ENCODE measurements around the gene OR6P1. TPM values are rescaled to one million over a fixed set of nuclear protein-coding genes. Genes with fewer than 3 reads are reported as not detected.

Gene OR6P1
- total RNA-seq, 2 donors from 2014 or later = not detected

DNA sequence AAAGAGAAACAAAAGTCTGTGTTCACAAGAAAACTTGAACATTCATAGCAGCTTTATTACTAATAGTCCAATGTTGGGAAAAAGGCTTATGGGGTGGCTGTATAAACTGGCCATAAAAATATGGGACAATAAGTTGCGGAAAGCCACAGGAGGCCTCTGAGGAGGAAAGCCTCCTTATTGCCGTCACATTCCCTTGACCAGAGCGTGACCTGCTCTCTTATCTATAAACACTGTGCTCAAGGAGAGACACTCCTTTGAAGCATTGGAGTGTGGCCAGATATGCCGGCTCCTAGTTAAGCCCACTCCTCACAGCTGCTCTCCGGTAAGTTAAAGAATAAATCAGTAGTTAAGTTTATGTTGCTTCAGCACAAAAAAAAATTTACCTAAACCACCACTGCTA is 35.9 kb downstream of the OR6P1 start:
- H3K27me3 ChIP-seq (ENCODE audit: control insufficient read depth, insufficient read depth, low read length, poor library complexity, severe bottlenecking) = no peaks in the 10 kb centered on the region
- Mint-ChIP-seq H3K36me3 (ENCODE audit: low read depth) (no peaks in the 10 kb centered on the region), H3K4me3 (no peak overlapping the region), H3K4me1 (peaks cover 4% of the 10 kb centered on the region), H3K9me3 (no peaks in the 10 kb centered on the region), H3K27ac (no peak overlapping the region), H3K27me3 (ENCODE audit: insufficient read depth) (peaks cover 8% of the 10 kb centered on the region)
- H3K36me3 ChIP-seq (ENCODE audit: control insufficient read depth, insufficient read depth, low read length) = no peaks in the 10 kb centered on the region
- no peak for DNase-seq
- H3K4me3 ChIP-seq (ENCODE audit: low read length) = no peak overlapping the region
- H3K9me3 ChIP-seq (ENCODE audit: control insufficient read depth, low read length) = no peaks in the 10 kb centered on the region
- TF ChIP-seq, protein P1, sequence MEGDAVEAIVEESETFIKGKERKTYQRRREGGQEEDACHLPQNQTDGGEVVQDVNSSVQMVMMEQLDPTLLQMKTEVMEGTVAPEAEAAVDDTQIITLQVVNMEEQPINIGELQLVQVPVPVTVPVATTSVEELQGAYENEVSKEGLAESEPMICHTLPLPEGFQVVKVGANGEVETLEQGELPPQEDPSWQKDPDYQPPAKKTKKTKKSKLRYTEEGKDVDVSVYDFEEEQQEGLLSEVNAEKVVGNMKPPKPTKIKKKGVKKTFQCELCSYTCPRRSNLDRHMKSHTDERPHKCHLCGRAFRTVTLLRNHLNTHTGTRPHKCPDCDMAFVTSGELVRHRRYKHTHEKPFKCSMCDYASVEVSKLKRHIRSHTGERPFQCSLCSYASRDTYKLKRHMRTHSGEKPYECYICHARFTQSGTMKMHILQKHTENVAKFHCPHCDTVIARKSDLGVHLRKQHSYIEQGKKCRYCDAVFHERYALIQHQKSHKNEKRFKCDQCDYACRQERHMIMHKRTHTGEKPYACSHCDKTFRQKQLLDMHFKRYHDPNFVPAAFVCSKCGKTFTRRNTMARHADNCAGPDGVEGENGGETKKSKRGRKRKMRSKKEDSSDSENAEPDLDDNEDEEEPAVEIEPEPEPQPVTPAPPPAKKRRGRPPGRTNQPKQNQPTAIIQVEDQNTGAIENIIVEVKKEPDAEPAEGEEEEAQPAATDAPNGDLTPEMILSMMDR (conservative IDR thresholded peaks at IDR 0.05) = no peak
- no peak overlapping the region for H3K27ac ChIP-seq (ENCODE audit: low read depth, low read length)
- H3K4me1 ChIP-seq (ENCODE audit: control insufficient read depth, insufficient read depth, low read length) = no peaks in the 10 kb centered on the region
- WGBS, 2 experiments (ENCODE audit: insufficient coverage in 1 of 2, insufficient read length in 1 of 2) = 64 to 100% methylated on average over 1 to 4 of the region's 5 CpGs
- H3K9ac ChIP-seq (ENCODE audit: extremely low read depth, low read length, poor library complexity, severe bottlenecking) = no peak overlapping the region

DNA sequence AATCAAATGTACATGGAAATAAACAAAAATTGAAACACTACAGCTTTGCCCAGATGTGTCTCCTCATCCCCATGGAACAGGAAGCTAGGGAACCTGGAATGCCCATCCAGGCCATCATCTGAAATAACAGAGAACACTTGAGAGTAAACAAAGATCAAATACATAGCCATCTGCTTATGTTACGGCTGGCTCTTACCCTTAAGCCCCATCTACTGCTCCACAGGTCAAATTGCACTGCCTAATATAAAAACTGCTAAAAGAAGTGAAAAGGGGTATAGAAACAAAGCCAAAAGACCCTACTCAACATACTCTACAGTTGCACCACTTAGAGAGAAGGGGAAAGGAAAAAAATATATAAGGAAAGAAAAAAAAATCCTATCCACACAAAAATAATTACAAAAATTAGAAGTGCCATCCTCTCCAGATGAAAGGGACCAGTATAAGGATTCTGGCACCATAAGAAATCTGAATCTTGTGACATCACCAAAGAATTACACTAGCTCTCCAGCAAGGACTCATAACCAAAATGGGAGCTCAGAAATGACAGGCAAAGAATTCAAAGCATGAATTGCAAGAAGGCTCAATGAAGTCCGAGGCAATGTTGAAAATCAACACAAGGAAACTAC is 43.1 kb downstream of the OR6P1 start:
- H3K9me3 Mint-ChIP-seq = peaks cover 17% of the 10 kb centered on the region
- DNase-seq = no peak
- no peaks in the 10 kb centered on the region for H3K4me1 ChIP-seq (ENCODE audit: control insufficient read depth, insufficient read depth, low read length)
- H3K4me3 ChIP-seq (ENCODE audit: low read length) = no peak overlapping the region
- H3K36me3 Mint-ChIP-seq (ENCODE audit: low read depth) = no peaks in the 10 kb centered on the region
- no peaks in the 10 kb centered on the region for H3K36me3 ChIP-seq (ENCODE audit: control insufficient read depth, insufficient read depth, low read length)
- H3K9ac ChIP-seq (ENCODE audit: extremely low read depth, low read length, poor library complexity, severe bottlenecking) = no peak overlapping the region
- H3K4me1 Mint-ChIP-seq = peaks cover 3% of the 10 kb centered on the region
- TF ChIP-seq, protein P1 (conservative IDR thresholded peaks at IDR 0.05) = no peak
- peaks cover 33% of the 10 kb centered on the region for H3K27me3 ChIP-seq (ENCODE audit: control insufficient read depth, insufficient read depth, low read length, poor library complexity, severe bottlenecking)
- H3K27ac ChIP-seq (ENCODE audit: low read depth, low read length) = no peak overlapping the region
- peaks cover 48% of the 10 kb centered on the region for H3K27me3 Mint-ChIP-seq (ENCODE audit: insufficient read depth)
- H3K4me3 Mint-ChIP-seq = no peak overlapping the region
- 0% methylated on average over 2 of the region's 2 CpGs; no CpG with 5 or more reads in 1 of the 2 experiments for WGBS, 2 experiments (ENCODE audit: insufficient coverage in 1 of 2, insufficient read length in 1 of 2)
- H3K9me3 ChIP-seq (ENCODE audit: control insufficient read depth, low read length) = peaks cover 3% of the 10 kb centered on the region
- H3K27ac Mint-ChIP-seq = no peak overlapping the region

DNA sequence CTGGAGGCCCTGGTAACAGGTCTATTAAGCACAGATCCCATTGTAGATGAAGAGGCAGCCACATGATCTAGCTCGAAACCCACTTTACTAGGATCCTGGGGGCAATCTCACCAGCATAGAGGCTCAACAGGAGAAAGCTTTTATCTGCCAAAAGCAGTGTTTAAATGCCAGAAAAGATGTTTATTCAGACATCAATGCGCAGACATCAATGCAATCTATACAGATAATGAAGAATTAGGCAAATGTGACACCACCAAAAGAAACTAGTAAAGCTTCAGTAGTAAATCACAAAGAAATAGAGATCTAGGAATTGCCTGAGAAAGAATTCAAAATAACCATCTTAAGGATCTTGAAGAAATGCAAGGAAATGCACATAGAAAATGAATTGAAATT is 48.7 kb downstream of the OR6P1 start:
- H3K27me3 Mint-ChIP-seq (ENCODE audit: insufficient read depth) = peaks cover 70% of the 10 kb centered on the region
- H3K9me3 ChIP-seq (ENCODE audit: control insufficient read depth, low read length) = peaks cover 3% of the 10 kb centered on the region
- WGBS, 2 experiments (ENCODE audit: insufficient coverage in 1 of 2, insufficient read length in 1 of 2) = 86 to 100% methylated on average over 1 to 2 of the region's 2 CpGs
- H3K4me1 ChIP-seq (ENCODE audit: control insufficient read depth, insufficient read depth, low read length) = no peaks in the 10 kb centered on the region
- TF ChIP-seq, protein P1 (conservative IDR thresholded peaks at IDR 0.05) = no peak
- no peak for DNase-seq
- peaks cover 3% of the 10 kb centered on the region for H3K9me3 Mint-ChIP-seq
- H3K27me3 ChIP-seq (ENCODE audit: control insufficient read depth, insufficient read depth, low read length, poor library complexity, severe bottlenecking) = peaks cover 79% of the 10 kb centered on the region
- no peak overlapping the region for H3K27ac ChIP-seq (ENCODE audit: low read depth, low read length)
- H3K4me3 Mint-ChIP-seq = no peak overlapping the region
- H3K36me3 Mint-ChIP-seq (ENCODE audit: low read depth) = no peaks in the 10 kb centered on the region
- no peak overlapping the region for H3K4me3 ChIP-seq (ENCODE audit: low read length)
- H3K27ac Mint-ChIP-seq = no peak overlapping the region
- no peak overlapping the region for H3K9ac ChIP-seq (ENCODE audit: extremely low read depth, low read length, poor library complexity, severe bottlenecking)
- no peaks in the 10 kb centered on the region for H3K36me3 ChIP-seq (ENCODE audit: control insufficient read depth, insufficient read depth, low read length)
- peaks cover 25% of the 10 kb centered on the region for H3K4me1 Mint-ChIP-seq
